Measurements from ENCODE around the gene SF1. TPM values are rescaled to one million over a fixed set of nuclear protein-coding genes. Genes with fewer than 3 reads are reported as not detected.

SF1 gene
- total and polyA plus RNA-seq, 5 donors from 2014 or later: 75.0 to 1,361 (median 91.8) TPM

- peak overlapping the region in 1 of 3 donors; percentile 48 for H3K27ac Mint-ChIP-seq
- DNase-seq (no peak), ATAC-seq (ENCODE audit: low read depth in 2 of 2) (no peak)
- H3K4me1 Mint-ChIP-seq: peaks cover 2 to 12% (median 9%) of the 10 kb centered on the region in 4 donors
- peaks cover 9% of the 10 kb centered on the region for H3K4me1 ChIP-seq (ENCODE audit: control insufficient read depth, insufficient read depth, low read length, poor library complexity, severe bottlenecking)
- H3K27ac ChIP-seq (ENCODE audit: insufficient read depth, low read length, poor library complexity, severe bottlenecking): no peak overlapping the region
- H3K4me3 ChIP-seq (ENCODE audit: low read depth, low read length): no peak overlapping the region
- H3K4me3 Mint-ChIP-seq: no peak overlapping the region
- no peaks in the 10 kb centered on the region for H3K27me3 ChIP-seq (ENCODE audit: control insufficient read depth, insufficient read depth, low read length)
- no peaks in the 10 kb centered on the region for H3K9me3 ChIP-seq (ENCODE audit: control insufficient read depth in 2 of 2, low read length in 2 of 2)
- H3K9me3 Mint-ChIP-seq: peaks cover 0 to 1% (median 0%) of the 10 kb centered on the region in 7 donors
- no peaks in the 10 kb centered on the region for H3K36me3 Mint-ChIP-seq
- H3K36me3 ChIP-seq (ENCODE audit: control insufficient read depth, insufficient read depth, low read length): no peaks in the 10 kb centered on the region
- H3K27me3 Mint-ChIP-seq: peaks cover 12% of the 10 kb centered on the region
Measured at GRCh38 chr11:64814712-64815187, 36.4 kb upstream of the SF1 start.

- no peak overlapping the region for H3K4me3 ChIP-seq (ENCODE audit: low read depth, low read length)
- ATAC-seq (ENCODE audit: low read depth in 2 of 2) (no peak), DNase-seq (no peak)
- H3K9me3 ChIP-seq (ENCODE audit: control insufficient read depth in 2 of 2, low read length in 2 of 2): no peaks in the 10 kb centered on the region
- H3K27me3 ChIP-seq (ENCODE audit: control insufficient read depth, insufficient read depth, low read length): no peaks in the 10 kb centered on the region
- H3K36me3 ChIP-seq (ENCODE audit: control insufficient read depth, insufficient read depth, low read length): no peaks in the 10 kb centered on the region
- Mint-ChIP-seq H3K27me3 (peaks cover 12% of the 10 kb centered on the region), H3K9me3 (peaks cover 0 to 1% (median 0%) of the 10 kb centered on the region in 7 donors), H3K27ac (no peak overlapping the region), H3K4me3 (peak overlapping the region in 3 of 4 donors; percentile 1 to 56 (median 29)), H3K4me1 (peaks cover 6 to 21% (median 9%) of the 10 kb centered on the region in 4 donors), H3K36me3 (no peaks in the 10 kb centered on the region)
- H3K4me1 ChIP-seq (ENCODE audit: control insufficient read depth, insufficient read depth, low read length, poor library complexity, severe bottlenecking): peaks cover 18% of the 10 kb centered on the region
- H3K27ac ChIP-seq (ENCODE audit: insufficient read depth, low read length, poor library complexity, severe bottlenecking): no peak overlapping the region
Measured at GRCh38 chr11:64813826-64814225, 35.5 kb upstream of the SF1 start.

GRCh38 chr11:64810891-64811272 is 32.5 kb upstream of the SF1 start:
- peak overlapping the region; percentile 70 for H3K4me3 ChIP-seq (ENCODE audit: low read depth, low read length)
- H3K27me3 ChIP-seq (ENCODE audit: control insufficient read depth, insufficient read depth, low read length): no peaks in the 10 kb centered on the region
- no peaks in the 10 kb centered on the region for H3K9me3 ChIP-seq (ENCODE audit: control insufficient read depth in 2 of 2, low read length in 2 of 2)
- Mint-ChIP-seq H3K27ac (peak overlapping the region; percentile 87 to 95 (median 93)), H3K4me3 (peak overlapping the region; percentile 93 to 98 (median 96)), H3K36me3 (peaks cover 12% of the 10 kb centered on the region), H3K9me3 (peaks cover 0 to 1% (median 0%) of the 10 kb centered on the region in 7 donors), H3K27me3 (peaks cover 5% of the 10 kb centered on the region), H3K4me1 (peaks cover 6 to 31% (median 10%) of the 10 kb centered on the region in 4 donors)
- peaks cover 19% of the 10 kb centered on the region for H3K4me1 ChIP-seq (ENCODE audit: control insufficient read depth, insufficient read depth, low read length, poor library complexity, severe bottlenecking)
- H3K27ac ChIP-seq (ENCODE audit: insufficient read depth, low read length, poor library complexity, severe bottlenecking): peak overlapping the region; percentile 88
- DNase-seq (peak in 2 of 3 donors; percentile 38 to 78), ATAC-seq (ENCODE audit: low read depth in 2 of 2) (peak; percentile 72 to 73)
- peaks cover 2% of the 10 kb centered on the region for H3K36me3 ChIP-seq (ENCODE audit: control insufficient read depth, insufficient read depth, low read length)

GRCh38 chr11:64810271-64810890 is 32.0 kb upstream of the SF1 start, which contains the start of gene MEN1:
Gene MEN1, minus strand, starts transcription at chr11:64810551. Its CDS starts 442 bp downstream, at chr11:64810109.
- peaks cover 7% of the 10 kb centered on the region for H3K36me3 ChIP-seq (ENCODE audit: control insufficient read depth, insufficient read depth, low read length)
- no peaks in the 10 kb centered on the region for H3K27me3 ChIP-seq (ENCODE audit: control insufficient read depth, insufficient read depth, low read length)
- peak; percentile 84 to 85 for ATAC-seq (ENCODE audit: low read depth in 2 of 2)
- Mint-ChIP-seq H3K4me3 (peak within 1 kb of the TSS; percentile 93 to 98 (median 96)), H3K27ac (peak within 1 kb of the TSS; percentile 87 to 95 (median 93)), H3K36me3 (peaks cover 13% of the 10 kb centered on the region), H3K9me3 (peaks cover 0 to 1% (median 0%) of the 10 kb centered on the region in 7 donors), H3K4me1 (peaks cover 6 to 31% (median 10%) of the 10 kb centered on the region in 4 donors), H3K27me3 (peaks cover 5% of the 10 kb centered on the region)
- H3K9me3 ChIP-seq (ENCODE audit: control insufficient read depth in 2 of 2, low read length in 2 of 2): no peaks in the 10 kb centered on the region
- H3K27ac ChIP-seq (ENCODE audit: insufficient read depth, low read length, poor library complexity, severe bottlenecking): peak within 1 kb of the TSS; percentile 88
- H3K4me3 ChIP-seq (ENCODE audit: low read depth, low read length): peak within 1 kb of the TSS; percentile 70
- peak; percentile 69 to 89 (median 82) for DNase-seq
- peaks cover 19% of the 10 kb centered on the region for H3K4me1 ChIP-seq (ENCODE audit: control insufficient read depth, insufficient read depth, low read length, poor library complexity, severe bottlenecking)

- peaks cover 13% of the 10 kb centered on the region for H3K36me3 Mint-ChIP-seq
- H3K4me1 ChIP-seq (ENCODE audit: control insufficient read depth, insufficient read depth, low read length, poor library complexity, severe bottlenecking): peaks cover 19% of the 10 kb centered on the region
- H3K9me3 ChIP-seq (ENCODE audit: control insufficient read depth in 2 of 2, low read length in 2 of 2): no peaks in the 10 kb centered on the region
- no peak for DNase-seq
- H3K4me1 Mint-ChIP-seq: peaks cover 6 to 31% (median 10%) of the 10 kb centered on the region in 4 donors
- H3K9me3 Mint-ChIP-seq: peaks cover 0 to 1% (median 0%) of the 10 kb centered on the region in 7 donors
- no peak for ATAC-seq (ENCODE audit: low read depth in 2 of 2)
- H3K4me3 ChIP-seq (ENCODE audit: low read depth, low read length): peak overlapping the region; percentile 70
- no peaks in the 10 kb centered on the region for H3K27me3 ChIP-seq (ENCODE audit: control insufficient read depth, insufficient read depth, low read length)
- H3K27ac ChIP-seq (ENCODE audit: insufficient read depth, low read length, poor library complexity, severe bottlenecking): peak overlapping the region; percentile 88
- peaks cover 11% of the 10 kb centered on the region for H3K36me3 ChIP-seq (ENCODE audit: control insufficient read depth, insufficient read depth, low read length)
- H3K27ac Mint-ChIP-seq: peak overlapping the region; percentile 87 to 95 (median 93)
- H3K27me3 Mint-ChIP-seq: peaks cover 2% of the 10 kb centered on the region
- peak overlapping the region; percentile 93 to 98 (median 96) for H3K4me3 Mint-ChIP-seq
Measured at GRCh38 chr11:64809781-64810241, 31.5 kb upstream of the SF1 start.

- no peaks in the 10 kb centered on the region for H3K9me3 Mint-ChIP-seq
- H3K27me3 ChIP-seq (ENCODE audit: control insufficient read depth, insufficient read depth, low read length): no peaks in the 10 kb centered on the region
- no peak overlapping the region for H3K4me3 ChIP-seq (ENCODE audit: low read depth, low read length)
- no peaks in the 10 kb centered on the region for H3K27me3 Mint-ChIP-seq
- peak overlapping the region; percentile 19 to 87 (median 40) for H3K4me3 Mint-ChIP-seq
- peaks cover 13% of the 10 kb centered on the region for H3K36me3 Mint-ChIP-seq
- H3K36me3 ChIP-seq (ENCODE audit: control insufficient read depth, insufficient read depth, low read length): peaks cover 17% of the 10 kb centered on the region
- DNase-seq (no peak), ATAC-seq (ENCODE audit: low read depth in 2 of 2) (no peak)
- peak overlapping the region in 1 of 3 donors; percentile 73 for H3K27ac Mint-ChIP-seq
- peaks cover 0 to 58% (median 14%) of the 10 kb centered on the region in 4 donors for H3K4me1 Mint-ChIP-seq
- peaks cover 49% of the 10 kb centered on the region for H3K4me1 ChIP-seq (ENCODE audit: control insufficient read depth, insufficient read depth, low read length, poor library complexity, severe bottlenecking)
- H3K9me3 ChIP-seq (ENCODE audit: control insufficient read depth in 2 of 2, low read length in 2 of 2): no peaks in the 10 kb centered on the region
- H3K27ac ChIP-seq (ENCODE audit: insufficient read depth, low read length, poor library complexity, severe bottlenecking): no peak overlapping the region
Measured at GRCh38 chr11:64805481-64805880, 27.1 kb upstream of the SF1 start.

- peak overlapping the region; percentile 96 for H3K27ac ChIP-seq (ENCODE audit: insufficient read depth, low read length, poor library complexity, severe bottlenecking)
- Mint-ChIP-seq H3K27me3 (no peaks in the 10 kb centered on the region), H3K36me3 (peaks cover 16% of the 10 kb centered on the region), H3K9me3 (no peaks in the 10 kb centered on the region), H3K27ac (peak overlapping the region in 1 of 3 donors; percentile 98), H3K4me1 (peaks cover 0 to 54% (median 14%) of the 10 kb centered on the region in 4 donors), H3K4me3 (peak overlapping the region; percentile 86 to 92 (median 91))
- H3K36me3 ChIP-seq (ENCODE audit: control insufficient read depth, insufficient read depth, low read length): peaks cover 25% of the 10 kb centered on the region
- no peaks in the 10 kb centered on the region for H3K9me3 ChIP-seq (ENCODE audit: control insufficient read depth in 2 of 2, low read length in 2 of 2)
- DNase-seq: no peak
- peaks cover 41% of the 10 kb centered on the region for H3K4me1 ChIP-seq (ENCODE audit: control insufficient read depth, insufficient read depth, low read length, poor library complexity, severe bottlenecking)
- no peak overlapping the region for H3K4me3 ChIP-seq (ENCODE audit: low read depth, low read length)
- H3K27me3 ChIP-seq (ENCODE audit: control insufficient read depth, insufficient read depth, low read length): no peaks in the 10 kb centered on the region
- no peak for ATAC-seq (ENCODE audit: low read depth in 2 of 2)
Measured at GRCh38 chr11:64804346-64805210, 26.2 kb upstream of the SF1 start.

All from CD4-positive, CD25-positive, alpha-beta regulatory T cell (primary cell).